HuH-7.5 (cell line): ENCODE data around the gene SPOP.
A peak's percentile ranks its signal among the peaks of the same experiment; 100 is the strongest.
"Not testable (repeated sequence)": the region's sequence is repeated elsewhere in the genome, so short reads cannot be mapped to it uniquely, and the experiment has no call there.

Source experiments
- DNase-seq: peaks from one replicate; pipeline ENCODE4 v3.0.0; 2011; ENCODE audit warnings: low spot score

The SPOP gene

DNA sequence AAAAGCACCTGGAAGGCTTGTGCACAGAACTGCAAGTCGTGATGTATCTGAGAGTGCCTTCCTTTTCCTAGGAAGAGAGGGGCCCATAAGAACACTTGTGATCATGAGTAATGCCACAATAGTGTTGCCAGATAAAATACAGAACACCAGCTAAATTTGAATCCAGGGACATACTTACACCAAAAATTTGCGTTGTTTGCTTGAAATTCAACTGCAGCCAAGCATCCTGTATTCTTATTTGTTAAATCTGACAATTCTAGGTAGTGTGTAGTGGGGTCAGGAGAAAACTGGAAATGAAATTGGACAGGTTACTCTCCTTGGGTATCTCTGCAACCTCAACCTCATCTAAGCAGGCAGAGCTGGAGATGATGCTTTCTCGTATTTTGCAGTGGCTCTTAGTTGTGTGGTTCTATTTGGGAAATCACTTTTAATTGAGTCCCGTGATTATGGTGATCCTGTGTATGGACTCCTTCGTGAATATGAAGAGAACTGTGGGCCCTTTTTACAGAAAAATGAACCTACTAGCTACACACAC, 17.9 kb upstream of the SPOP start:
- no peak for DNase-seq

DNA sequence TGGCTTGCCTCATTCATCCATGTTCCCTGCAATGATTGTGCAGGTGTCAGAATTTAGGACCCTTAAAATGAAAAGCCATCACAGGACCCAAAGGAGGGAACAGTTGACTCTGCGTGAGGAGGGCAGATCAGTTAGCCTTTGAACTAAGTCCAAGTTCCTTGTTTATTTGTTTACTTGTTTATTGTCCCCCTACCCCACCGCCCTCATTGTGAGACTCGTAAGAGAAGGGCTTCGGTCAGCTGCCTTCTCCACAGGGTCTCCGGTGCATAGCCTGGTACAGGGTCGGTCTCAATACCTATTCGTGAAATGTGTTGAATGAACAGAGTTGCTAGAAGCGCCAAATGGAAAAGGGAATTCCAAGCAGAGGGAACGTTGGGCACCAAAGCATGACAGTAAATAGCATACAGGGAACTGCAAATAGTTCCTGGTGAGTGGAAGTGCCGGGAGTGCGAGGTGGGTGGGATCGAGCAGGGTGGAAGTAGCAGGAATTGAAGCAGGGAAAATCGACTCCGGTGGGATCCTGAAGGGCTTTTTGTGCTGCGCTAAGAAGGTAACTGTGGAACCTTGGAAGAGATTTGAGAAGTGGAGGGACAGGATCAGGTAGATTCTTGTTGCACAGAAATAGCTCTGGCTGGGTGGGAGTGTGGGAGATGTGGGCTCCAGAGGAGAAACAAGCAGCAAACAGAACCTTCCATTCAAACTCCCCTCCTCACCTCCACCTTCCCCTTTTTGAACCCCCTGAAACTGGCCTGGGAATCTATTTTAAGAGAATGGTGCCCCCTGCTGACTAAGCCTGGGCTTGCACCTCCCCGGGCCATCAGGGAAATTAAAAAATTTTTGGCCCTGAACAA, 17.2 kb upstream of the SPOP start:
- peak; percentile 39 for DNase-seq

DNA sequence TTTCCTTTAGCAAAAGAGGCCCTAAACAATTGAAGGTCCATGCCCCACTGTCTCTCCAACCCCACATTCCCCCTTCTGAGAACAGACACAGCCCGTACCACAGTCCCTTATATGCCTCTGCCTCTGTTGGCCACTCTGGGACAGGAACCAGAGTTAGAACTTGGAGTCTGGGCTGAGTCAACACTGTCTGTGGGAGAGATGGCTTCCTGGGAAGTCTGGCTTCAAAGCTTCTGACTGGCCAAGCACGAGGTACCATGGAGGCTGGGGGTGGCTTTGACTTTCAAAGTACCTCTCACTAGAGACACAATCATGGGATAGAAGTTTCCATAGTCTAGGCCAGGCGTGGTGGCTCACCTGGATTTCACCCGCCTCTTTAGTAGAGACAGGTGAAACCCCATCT, 14.9 kb upstream of the SPOP start:
- DNase-seq: no peak

DNA sequence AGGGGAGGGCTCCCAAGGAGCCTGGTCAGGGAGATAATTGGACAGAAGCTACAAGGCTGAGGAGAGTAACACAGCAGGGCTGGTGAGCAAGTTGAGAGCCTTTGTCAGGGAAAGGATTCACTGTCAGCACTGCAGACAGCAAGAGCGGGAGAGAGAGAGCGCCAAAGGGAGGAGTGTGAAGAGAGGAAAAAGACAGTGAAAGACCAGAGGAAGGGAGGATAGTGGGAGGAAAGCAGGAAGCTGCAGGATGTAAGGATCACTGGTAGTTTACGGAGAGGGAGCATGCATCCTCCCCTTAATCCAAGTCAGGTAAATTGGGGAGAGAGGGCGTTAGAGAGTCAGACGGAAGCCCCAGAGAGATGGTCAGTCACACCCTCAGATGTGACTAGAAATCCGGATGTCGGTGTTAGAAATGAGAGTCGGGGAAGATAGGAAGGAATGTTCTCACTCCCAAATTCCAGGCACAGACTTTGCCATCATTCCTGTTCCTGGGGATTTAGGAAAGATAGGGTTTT, 13.8 kb upstream of the SPOP start:
- DNase-seq: no peak

DNA sequence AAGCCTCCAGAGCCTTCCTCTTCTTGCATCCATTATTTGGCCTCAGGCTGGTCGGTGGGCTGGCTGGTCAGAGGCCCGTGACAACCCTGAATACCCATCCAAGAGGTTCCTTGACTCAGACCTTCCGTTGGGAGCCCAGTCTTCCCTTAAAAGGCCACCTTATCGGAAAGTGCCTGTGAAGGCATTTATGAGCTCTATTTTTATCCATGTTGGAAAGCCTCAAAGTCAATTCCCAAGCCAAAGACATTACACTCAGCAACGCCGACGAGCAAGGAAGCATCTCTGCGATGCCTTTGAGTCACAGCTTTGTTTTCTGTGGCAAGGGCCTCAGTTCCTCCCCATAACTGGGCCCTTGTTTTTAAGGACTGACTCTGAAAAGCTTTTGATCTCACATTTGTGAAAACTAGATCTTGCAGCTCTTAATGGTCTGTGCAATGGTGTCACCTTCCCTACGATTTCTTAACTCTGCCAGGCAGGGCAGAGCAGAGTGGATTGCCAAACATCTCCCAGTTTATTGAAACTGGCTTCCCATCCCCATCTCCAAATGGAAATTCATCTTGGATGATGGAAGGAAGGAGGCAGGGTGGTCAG, 13.3 kb upstream of the SPOP start:
- DNase-seq: no peak

DNA sequence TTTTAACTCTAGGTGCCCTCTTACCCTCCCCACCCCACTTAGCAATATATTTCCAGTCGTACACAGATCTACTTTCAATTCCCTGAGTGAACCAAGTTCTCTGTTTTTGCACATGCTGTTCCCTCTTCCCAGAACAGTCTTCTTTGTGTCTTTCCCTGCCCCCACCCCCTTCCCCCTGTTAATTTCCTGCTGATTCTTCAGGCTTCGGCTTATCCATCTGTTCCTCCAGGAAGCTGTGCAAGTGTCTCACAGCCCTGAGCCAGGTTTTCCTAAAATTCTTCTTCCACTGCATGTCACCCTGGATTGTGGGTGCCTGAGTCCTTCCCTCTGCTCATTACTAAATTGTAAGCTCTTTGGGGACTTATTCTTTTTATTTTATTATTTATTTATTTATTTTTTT, 12.4 kb upstream of the SPOP start:
- DNase-seq: no peak

DNA sequence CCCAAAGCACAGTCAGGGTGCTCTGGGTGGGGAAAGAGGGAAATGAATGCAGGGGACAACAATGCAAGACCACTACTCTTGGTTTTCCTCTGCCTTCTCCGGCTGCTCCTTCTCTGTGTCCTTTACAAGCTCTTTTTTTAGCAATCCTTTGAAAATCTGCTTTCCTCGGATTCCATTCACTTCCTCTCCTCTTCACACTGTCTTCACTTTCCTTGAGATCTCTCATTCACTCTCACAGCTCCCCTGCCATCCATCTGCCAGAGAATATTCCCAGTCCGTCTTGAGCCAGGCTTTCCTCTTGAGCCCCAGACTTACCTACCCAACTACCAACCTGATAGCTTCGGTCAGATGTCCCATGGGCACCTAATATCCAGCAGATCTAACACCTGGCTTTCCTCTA, 11.0 kb upstream of the SPOP start:
- no peak for DNase-seq

DNA sequence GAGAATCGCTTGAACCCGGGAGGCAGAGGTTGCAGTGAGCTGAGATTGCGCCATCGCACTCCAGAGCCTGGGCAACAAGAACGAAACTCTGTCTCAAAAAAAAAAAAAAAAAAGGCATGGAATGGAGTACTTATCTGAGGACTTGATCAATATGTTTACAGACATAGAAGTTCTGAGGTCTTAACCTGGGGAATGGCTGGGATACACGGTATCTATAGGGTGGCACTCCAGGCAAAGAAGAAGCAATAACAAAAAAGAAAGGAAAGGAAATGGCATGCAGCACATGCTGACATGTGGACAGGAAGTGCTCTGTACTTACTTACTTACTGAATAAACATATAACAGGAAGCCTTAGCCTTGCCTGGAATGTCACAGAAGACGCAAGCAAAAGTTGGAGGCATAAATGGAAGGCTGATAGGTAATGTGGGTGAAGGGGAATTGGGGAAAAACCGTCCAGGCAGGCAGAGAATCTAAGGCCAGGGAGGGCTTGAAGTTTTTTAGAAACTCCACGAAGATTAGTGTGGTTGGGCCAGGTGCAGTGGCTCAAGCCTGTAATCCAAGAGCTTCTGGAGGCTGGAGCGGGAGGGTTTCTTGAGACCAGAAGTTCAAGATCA, 10.1 kb upstream of the SPOP start:
- no peak for DNase-seq

DNA sequence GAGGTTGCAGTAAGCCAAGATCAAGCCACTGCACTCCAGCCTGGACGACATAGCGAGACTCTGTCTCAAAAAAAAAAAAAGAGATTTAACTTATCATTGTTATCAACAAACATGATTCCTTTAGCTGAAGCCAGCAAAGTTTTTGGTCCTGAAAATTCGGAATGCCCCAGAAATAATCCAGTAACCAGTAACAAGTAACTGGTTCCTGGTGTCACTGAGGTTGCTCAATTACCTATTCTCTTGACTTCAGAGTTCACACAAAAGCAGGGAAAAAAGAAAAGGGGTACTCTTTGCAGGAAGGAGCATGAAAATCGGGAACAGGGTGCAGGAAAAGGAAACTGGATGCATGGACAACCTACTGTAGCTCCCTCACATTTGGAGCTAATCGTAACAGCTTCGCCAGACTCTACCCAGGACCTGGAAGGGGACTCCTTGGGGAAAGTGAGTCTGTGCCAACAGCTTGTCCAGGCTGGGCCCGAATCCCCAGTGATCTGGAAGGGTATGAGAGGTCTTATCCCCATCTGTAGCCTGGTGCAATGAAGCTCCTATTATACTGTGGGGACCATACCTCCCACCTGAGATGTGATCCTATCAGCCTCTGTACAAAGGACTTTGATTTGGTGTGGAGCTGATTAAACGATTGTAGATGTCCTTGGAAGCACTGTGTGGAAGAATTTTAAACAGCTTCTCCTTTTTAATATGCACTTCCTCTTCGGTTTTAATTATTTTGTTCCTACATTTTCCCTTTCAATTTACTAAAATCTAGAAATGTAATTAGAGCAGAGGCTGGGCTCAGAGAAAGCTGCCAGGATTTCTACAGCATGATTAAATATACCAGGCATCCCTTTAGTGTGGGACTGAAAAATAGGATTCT, 3.4 kb upstream of the SPOP start:
- DNase-seq: no peak

DNA sequence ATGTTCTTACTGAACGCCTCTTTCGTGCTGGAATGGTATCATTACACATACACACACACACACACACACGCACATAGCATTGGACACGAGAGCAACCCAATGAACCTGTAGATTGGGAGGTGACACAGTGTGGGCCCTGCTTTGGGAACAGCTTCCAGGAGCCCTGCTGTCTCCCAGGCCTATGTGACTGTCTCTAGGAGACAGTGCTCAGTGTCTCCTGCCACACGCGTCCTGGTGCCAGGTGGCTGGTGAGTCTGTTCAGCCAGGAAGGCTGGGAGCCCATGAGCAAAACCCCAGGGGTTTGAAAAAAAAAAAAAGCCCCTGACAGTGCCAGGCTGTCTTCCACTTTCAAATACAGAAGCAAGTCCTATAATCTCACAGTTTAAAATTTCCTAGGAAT, 2.4 kb upstream of the SPOP start:
- DNase-seq: no peak

DNA sequence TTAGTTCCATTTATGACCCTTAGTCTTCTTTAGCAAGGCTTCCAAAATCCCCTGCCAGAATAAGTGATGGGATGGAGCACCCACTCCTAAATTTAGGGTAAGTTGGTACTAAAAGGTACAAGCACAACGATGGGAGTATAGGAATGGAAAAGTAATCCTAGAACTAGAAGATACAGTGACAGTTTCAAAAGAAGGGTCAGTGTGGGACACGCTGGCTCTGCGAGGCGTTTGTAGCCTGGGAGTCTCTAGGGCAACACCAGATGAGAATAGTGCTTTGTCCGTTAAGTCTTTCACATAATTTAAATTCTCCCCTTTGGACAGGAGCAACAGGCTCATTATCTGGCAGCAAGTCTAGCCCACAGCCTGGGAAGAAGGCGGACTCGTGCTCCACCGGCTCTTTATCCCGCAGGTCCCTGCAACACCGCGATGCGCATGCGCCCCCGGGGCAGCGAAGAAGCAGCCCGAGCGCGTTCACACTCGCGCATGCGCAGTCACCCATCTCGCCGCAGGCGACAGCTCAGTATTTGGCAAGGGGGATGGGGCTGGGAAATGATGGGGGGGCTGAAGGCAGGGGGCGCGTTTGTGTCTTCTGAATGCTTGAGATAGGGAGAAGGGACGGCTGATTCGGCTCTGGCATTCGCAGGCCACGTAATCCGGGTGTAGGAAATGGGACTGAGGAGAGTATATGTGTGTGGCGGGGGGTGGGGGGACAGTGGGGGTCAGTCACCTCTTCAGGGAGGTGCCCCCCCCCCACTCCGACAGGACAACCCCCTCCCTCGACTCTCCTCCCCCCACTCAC, 564 bp downstream of the SPOP start:
- DNase-seq: peak; percentile 96

DNA sequence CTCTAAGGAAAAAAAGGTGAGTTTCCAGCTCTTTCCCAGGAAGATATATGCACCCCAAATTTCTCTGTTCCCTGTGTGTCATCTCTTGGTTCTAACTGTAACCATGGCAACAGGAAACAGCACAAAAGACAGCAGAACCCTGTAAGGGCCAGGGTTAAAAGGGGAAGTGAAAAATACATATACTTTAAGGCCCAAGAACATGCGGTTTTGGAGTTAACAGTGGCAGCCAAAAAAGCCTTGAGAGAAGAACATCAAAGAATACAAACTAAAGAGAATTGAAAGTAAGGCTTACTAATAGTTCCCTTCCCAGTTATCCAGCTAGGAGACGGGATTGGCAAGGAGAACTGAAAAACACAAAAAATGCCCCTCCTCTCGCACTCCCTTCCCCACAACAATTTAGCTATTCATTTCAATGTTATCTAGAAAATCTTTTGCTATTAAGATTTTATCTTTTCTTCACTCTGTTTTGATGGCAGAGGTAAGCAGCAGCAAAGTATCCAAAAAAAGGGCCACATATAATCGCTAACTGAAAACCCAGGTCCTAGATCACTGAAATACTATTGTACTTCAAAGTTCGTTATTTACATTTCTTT, 1.5 kb downstream of the SPOP start:
- DNase-seq: no peak

DNA sequence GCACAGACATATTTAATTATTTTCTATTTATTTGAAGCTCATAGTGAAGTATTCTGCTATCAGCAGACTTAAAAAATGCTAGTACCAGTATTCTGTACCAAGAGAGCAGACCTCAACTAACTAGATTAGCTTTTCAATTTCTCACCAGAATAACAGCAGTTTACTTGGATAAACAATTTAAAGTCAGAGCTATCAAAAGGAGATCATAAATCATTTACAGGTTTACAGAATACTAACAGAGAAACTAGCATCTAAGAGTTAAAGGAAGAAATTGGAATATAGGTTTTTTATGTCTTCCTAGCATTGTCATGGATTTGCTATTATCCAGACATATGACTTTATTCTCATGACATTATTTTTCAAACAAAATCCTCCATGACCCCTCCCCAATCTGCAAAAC, 3.4 kb downstream of the SPOP start:
- no peak for DNase-seq

DNA sequence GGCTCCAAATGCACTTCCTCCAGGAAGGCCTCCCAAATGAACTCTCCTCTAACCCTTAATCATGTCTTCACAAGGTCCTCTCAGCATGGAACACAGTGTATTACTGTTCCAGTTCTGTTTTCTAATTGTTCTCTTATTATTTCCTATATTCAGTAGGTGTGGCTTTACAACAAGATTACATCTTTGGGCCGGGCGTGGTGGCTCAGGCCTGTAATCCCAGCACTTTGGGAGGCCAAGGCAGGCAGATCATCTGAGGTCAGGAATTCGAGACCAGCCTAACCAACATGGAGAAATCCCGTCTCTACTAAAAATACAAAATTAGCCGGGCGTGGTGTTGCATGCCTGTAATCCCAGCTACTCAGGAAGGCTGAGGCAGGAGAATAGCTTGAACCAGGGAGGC, 4.2 kb downstream of the SPOP start:
- not testable (repeated sequence) for DNase-seq

DNA sequence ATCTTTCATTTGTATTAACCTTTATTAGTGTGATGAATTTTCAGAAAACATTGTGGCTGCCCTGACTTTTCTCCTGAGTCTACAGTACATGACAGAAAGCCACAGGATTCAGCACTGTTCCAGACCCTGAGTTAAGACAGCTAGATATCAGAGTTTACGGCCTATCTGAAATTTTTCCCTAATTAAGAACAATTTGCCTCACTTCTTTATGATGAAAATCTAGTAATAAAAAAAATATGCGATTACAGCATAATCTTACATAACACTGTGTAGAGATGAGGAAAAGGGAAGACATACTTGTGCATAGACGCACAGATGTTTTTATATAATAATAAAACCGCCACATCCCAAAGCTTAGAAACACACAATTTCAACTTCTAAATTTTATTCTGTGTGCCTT, 7.3 kb downstream of the SPOP start:
- no peak for DNase-seq

DNA sequence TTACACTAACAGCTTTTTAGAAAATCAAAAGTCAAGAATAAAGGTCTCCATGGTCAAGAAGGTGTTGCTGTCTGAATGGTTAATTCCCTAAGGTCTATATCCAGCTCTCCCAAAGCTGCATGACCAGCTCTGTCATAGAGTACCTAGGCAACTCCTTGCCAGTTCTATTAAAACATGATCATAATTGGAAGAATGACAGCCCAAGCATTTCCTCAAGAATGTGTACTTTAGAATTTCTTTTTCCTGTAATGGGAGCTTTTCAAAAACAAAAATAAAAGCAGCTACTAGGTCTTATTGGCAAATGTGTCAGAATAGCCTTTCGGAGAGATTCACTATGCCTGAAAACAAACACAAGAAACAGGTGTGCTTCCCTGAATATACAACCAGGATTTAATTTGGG, 7.9 kb downstream of the SPOP start:
- DNase-seq: no peak

DNA sequence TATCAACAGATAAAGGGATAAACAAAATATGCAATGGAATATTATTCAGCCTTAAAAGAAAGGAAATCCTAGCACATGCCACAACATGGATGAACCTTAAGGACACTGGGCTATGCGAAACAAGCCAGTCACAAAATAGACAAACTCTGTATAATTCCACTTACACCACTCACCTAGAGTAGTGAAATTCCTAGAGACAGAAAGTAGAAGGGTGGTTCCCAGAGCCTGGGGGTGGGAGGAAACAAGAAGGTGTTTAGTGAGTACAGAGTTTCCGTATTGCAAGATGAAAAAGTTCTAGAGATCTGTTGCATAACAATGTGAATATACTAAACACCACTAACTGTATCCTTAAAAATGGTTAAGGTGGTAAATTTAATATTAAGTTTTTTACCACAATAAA, 10.0 kb downstream of the SPOP start:
- no peak for DNase-seq

DNA sequence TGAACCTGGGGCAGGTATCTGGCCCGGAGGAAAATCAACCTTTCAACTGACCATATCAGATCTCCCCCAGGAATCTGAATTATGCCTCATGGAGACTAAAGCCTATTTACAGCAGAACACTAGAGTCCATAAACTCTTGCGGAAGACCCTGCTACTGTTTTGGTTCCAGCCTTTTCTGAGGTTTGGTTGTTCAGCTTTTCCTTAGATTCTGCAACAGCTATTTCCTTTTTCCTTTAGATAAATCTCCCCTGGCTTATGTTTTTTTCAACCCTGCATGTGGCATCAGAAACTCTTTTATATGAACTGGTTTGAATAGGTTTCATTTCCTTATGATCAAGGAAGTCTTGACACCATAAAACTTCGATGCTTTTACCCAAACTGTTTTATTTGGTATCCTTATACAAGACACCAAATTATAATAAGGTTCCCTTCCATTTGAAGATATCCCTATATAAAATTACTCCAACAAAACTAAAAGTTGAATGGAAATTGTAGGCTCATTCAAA, 13.1 kb downstream of the SPOP start:
- DNase-seq: no peak

DNA sequence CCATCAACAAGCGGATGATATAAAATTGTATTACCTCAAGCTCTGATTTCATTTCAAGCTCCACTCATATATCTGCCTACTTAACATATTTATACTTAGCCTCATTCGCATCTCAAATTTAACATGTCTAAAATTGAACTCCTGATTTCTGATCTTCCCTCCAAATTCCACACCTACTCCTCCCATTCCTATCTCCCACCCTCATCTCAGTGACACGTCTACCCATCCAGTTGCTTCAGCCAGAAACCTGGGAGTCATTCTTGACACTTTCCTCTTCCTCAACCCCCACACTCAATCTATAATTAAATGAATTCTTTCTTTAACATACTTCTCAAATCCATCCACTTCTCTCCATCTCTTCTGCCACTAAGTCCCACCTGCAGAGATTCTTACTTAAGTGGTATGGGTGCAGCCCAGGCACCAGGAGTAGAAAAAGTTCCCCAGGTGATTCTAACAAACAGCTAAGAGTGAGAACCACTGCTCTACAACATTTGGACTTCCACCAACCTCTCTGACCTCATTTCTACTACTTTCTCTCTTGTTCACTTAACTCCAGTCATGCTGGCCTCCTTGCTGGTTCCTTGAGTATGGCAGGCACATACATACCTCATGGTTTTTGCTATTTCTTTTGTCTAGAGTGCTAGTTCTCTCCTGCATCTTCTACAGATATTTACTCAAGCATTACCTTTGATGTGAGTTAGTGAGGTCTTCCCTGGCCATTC, 18.1 kb downstream of the SPOP start:
- no peak for DNase-seq

DNA sequence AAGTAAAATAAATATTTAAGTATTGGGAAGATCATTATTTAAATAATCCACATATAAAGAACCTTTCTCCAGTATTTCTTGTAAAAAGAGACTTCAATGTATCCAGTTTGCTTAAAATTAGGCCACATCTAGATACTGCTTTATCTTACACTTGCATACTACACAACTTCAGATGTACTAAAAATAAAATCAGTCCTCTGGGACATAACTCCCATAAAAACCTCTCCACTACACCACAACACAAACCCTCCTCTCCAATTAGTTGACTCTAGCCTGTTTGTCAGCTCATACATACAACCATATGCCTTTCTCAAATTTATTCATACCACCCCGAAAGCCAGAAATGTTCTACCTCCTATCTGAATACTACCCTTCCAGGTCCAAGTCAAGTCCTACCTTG, 21.6 kb downstream of the SPOP start:
- no peak for DNase-seq
